Ectodermal cell (in vitro differentiated cells): ENCODE measurements around the gene CHIC2.

Source experiments
- H3K27ac ChIP-seq: 2 replicates; pipeline ENCODE4 v1.7.0; 2013; ENCODE audit warnings: mild to moderate bottlenecking, low read depth, low read length; ENCODE audit not compliant: insufficient read depth, poor library complexity, severe bottlenecking
- H3K27me3 ChIP-seq: 2 replicates; pipeline ENCODE4 v1.7.0; 2013; ENCODE audit warnings: mild to moderate bottlenecking, low read length; ENCODE audit not compliant: insufficient read depth, control insufficient read depth, poor library complexity, severe bottlenecking
- H3K36me3 ChIP-seq: one replicate; pipeline ENCODE4 v1.7.0; 2013; ENCODE audit warnings: low read length; ENCODE audit not compliant: control insufficient read depth, insufficient read depth
- H3K4me1 ChIP-seq: one replicate; pipeline ENCODE4 v1.7.0; 2013; ENCODE audit warnings: low read length; ENCODE audit not compliant: control insufficient read depth, insufficient read depth
- H3K4me3 ChIP-seq: 2 replicates; pipeline ENCODE4 v1.7.0; 2013; ENCODE audit warnings: low read depth, low read length, control low read depth; ENCODE audit not compliant: insufficient read depth
- H3K9me3 ChIP-seq: 2 replicates; pipeline ENCODE4 v1.7.0; 2013; ENCODE audit warnings: mild to moderate bottlenecking, low read length, moderate library complexity; ENCODE audit not compliant: control insufficient read depth
- WGBS, 2 experiments: methylation state at CpG; one replicate each; pipeline ENCODE4 v1.1.7; 2013; ENCODE audit warnings: missing lambda C conversion rate in 2 of 2; 5-methylcytosine and 5-hydroxymethylcytosine counted together

Gene CHIC2

DNA sequence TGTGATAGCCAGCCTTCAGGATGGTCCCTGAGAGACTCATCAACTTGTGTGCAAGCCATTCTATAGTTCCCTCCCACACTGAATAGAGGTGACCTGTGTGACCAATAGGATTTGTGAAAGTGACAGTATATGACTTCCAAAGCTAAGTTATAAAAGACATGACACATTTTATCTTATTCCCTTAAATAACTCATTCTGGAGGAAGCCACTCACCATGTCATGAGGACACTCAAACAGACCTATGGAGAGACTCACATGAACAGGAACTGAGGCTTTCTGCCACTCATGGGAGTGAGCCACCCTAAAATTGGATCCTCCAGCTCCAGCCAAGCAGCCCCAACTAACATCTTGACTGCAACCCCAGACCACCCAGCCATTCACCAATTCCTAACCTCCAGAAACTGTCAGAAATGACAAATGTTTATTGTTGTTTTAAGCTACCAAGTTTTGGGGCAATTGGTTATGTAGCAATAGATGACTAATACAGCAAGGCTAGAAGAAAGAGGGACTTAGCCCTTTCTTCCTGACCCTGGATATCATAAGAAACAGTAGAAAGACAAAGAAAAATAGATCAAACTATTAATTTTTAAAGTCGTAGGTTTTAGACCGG lies 9.0 kb upstream of the CHIC2 start:
- no peaks in the 10 kb centered on the region for H3K27me3 ChIP-seq
- H3K4me3 ChIP-seq, result no peak overlapping the region
- no peaks in the 10 kb centered on the region for H3K9me3 ChIP-seq
- H3K36me3 ChIP-seq, result no peaks in the 10 kb centered on the region
- no peaks in the 10 kb centered on the region for H3K4me1 ChIP-seq
- 96 to 97% methylated on average over 2 of the region's 2 CpGs for WGBS, 2 experiments
- H3K27ac ChIP-seq, result no peak overlapping the region

DNA sequence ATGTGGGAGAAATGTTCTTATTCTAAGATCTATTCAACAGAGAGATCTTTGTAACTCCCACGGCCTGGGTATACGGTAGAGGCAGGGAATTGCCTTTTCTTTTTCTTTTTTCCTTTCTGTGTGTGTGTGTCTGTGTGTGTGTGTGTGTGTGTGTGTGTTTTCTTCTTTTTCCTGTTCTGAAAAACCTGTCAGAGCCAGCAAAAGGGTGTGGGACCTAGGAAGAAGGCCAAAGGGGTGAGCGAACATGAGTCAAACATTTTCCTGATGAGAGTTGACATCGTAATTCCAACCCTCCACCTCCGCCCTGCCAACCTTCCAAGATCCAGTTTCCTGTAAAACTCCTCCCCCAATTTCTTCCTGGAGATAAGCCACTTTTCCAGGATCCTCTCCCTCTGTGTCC lies 2.8 kb upstream of the CHIC2 start:
- Histone ChIP-seq H3K4me3 (no peak overlapping the region), H3K4me1 (no peaks in the 10 kb centered on the region), H3K9me3 (no peaks in the 10 kb centered on the region), H3K36me3 (no peaks in the 10 kb centered on the region), H3K27ac (no peak overlapping the region), H3K27me3 (peaks cover 5% of the 10 kb centered on the region)
- 83 to 86% methylated on average over 5 of the region's 5 CpGs for WGBS, 2 experiments

DNA sequence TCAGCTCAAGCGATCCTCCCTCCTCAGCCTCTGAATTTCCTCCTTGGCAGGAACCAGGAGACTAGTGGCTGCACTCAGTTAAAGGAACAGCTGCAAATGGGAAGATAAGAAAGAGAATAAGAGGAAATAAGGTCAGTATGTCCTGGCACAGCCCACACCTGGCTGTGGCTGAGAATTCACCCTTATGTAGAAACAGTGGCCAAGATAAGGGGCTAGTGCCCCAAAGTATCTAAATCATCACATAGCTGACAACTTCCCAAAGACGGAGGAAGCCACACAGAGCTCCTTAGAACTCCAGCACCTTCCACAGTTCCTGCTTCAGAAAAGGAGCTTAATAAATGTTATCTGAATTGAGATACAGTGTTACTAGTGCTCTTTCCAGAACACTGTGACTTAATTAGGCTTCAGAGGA lies 2.3 kb upstream of the CHIC2 start:
- Histone ChIP-seq H3K27me3 (peaks cover 5% of the 10 kb centered on the region), H3K9me3 (no peaks in the 10 kb centered on the region), H3K4me3 (no peak overlapping the region), H3K36me3 (no peaks in the 10 kb centered on the region), H3K4me1 (no peaks in the 10 kb centered on the region), H3K27ac (no peak overlapping the region)
- WGBS, 2 experiments, result 85 to 88% methylated on average over 2 of the region's 2 CpGs

- no peak overlapping the region for H3K27ac ChIP-seq
- no peaks in the 10 kb centered on the region for H3K9me3 ChIP-seq
- no peaks in the 10 kb centered on the region for H3K4me1 ChIP-seq
- H3K27me3 ChIP-seq, result peaks cover 5% of the 10 kb centered on the region
- 95 to 97% methylated on average over 2 of the region's 2 CpGs for WGBS, 2 experiments
- no peaks in the 10 kb centered on the region for H3K36me3 ChIP-seq
- H3K4me3 ChIP-seq, result no peak overlapping the region
Observed at GRCh38 chr4:54066088-54066415, 1.6 kb upstream of the CHIC2 start.

DNA sequence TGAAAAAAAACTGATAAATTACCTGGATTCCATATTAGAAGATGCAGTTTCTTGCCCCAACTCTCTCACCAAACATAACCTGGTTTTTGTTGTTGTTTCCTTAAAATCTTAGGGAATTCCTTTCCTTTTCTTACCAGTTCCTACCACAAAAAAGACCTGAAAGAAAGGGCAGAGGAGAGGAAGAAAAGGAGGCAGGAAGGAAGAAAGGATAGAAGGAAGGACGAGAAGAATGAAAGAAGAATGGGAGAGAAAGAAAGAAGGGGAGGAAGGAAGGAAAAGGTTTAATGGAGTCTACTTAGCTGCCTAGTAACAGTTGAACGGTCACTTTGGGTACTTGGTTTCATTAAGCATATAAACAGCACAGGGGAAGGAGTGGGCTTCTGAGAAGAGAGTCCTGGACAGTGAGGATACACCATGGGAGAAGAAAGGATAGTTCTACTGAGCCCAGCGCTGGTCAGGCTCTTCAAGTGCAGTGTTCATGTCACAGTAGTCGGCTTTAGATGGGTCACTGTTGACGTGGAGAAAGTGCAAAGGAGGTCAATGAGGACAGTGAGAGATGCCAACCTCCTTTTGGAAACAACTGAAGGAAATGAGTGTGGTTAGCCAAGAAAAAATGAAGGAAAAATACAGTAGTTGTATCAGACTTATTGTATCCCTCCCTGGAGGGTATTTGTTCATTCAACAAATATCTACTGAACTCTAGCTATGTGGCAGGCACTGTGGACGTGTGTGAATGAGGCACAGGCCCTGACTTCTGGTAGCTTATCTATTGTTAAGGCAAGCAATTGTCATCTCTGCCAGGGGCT lies 1.1 kb upstream of the CHIC2 start:
- H3K4me1 ChIP-seq, result no peaks in the 10 kb centered on the region
- H3K27me3 ChIP-seq, result peaks cover 5% of the 10 kb centered on the region
- peak overlapping the region; percentile 73 for H3K4me3 ChIP-seq
- 80 to 86% methylated on average over 6 of the region's 6 CpGs for WGBS, 2 experiments
- H3K27ac ChIP-seq, result no peak overlapping the region
- H3K36me3 ChIP-seq, result no peaks in the 10 kb centered on the region
- no peaks in the 10 kb centered on the region for H3K9me3 ChIP-seq

DNA sequence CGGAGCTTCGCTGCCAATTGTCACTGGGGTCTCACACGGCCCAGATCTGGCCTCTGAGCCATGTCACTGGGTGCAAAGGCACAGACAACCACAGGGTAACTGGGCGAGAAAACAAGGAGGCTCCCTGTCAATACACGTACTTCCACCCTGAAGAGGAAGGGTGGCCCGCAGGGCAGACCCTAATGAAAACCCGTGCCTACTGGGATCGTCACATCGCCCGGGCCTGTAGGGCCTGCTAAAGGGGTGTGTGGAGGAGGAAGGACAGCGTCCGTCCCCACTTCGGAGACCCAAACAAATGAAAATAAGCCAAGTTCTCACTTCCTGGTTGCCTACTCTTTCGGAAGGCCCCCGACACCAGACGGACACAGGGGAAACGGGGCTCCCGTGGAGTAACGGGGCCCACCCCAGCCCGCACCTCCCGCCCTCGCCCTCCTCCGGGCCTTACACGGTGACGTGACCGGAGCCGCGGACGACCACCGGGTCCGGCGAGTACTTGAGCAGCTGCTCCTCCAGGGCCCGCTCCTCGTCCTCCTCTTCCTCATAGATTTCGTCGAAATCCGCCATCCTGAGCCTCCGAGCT lies 578 bp downstream of the CHIC2 start:
- no peaks in the 10 kb centered on the region for H3K4me1 ChIP-seq
- H3K9me3 ChIP-seq, result no peaks in the 10 kb centered on the region
- peaks cover 5% of the 10 kb centered on the region for H3K27me3 ChIP-seq
- H3K36me3 ChIP-seq, result no peaks in the 10 kb centered on the region
- H3K27ac ChIP-seq, result peak overlapping the region; percentile 73
- H3K4me3 ChIP-seq, result peak overlapping the region; percentile 73
- 1% methylated on average over 38 of the region's 38 CpGs for WGBS, 2 experiments

GRCh38 chr4:54063229-54063628 lies 1.2 kb downstream of the CHIC2 start:
- WGBS, 2 experiments, result 49 to 52% methylated on average over 2 to 3 of the region's 4 CpGs
- Histone ChIP-seq H3K9me3 (no peaks in the 10 kb centered on the region), H3K4me3 (peak overlapping the region; percentile 73), H3K4me1 (no peaks in the 10 kb centered on the region), H3K27me3 (peaks cover 5% of the 10 kb centered on the region), H3K27ac (no peak overlapping the region), H3K36me3 (no peaks in the 10 kb centered on the region)

DNA sequence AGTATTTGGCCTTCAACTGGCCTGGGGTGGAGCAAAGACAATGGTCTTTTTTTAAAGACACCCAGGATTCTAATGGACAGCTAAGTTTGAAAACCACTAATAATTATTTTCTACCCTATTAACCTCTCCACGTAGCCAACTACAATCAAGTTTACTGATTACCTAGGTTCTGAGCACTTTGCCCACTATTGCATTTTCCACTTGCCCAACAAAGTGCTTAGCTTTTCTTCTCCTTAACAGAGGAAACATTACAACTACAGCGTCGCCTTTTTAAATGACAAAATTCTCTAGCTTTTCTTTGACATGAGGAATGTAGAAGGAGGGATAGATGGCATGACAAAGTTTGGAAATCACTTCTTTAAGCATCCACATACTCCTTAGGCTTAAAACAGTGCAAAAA lies 2.0 kb downstream of the CHIC2 start:
- Histone ChIP-seq H3K27ac (no peak overlapping the region), H3K9me3 (no peaks in the 10 kb centered on the region), H3K4me1 (no peaks in the 10 kb centered on the region), H3K4me3 (peak overlapping the region; percentile 1), H3K36me3 (no peaks in the 10 kb centered on the region), H3K27me3 (peaks cover 5% of the 10 kb centered on the region)
- 71 to 78% methylated on average over 1 to 3 of the region's 3 CpGs for WGBS, 2 experiments

DNA sequence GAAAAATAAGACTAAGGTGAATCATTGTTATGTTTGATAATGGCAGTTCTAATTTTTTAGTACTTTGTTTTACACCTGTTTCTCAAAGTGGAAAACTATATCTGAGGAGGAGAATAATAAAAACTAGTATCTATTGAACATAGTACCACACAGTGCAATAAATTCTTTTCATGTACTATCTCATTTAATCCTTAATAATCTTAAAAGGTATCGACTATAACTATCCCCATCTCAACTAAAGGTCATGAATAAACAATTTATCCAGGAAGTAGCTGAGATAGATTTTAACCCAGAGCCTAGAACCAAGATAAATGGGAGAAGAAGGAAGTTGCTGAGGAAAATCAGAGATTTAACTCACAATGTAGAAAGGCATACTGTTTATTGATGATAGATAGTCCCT lies 2.5 kb downstream of the CHIC2 start:
- H3K27me3 ChIP-seq, result peaks cover 4% of the 10 kb centered on the region
- H3K36me3 ChIP-seq, result no peaks in the 10 kb centered on the region
- H3K4me3 ChIP-seq, result no peak overlapping the region
- WGBS, 2 experiments, result 83 to 100% methylated on average over 1 of the region's 1 CpG
- H3K9me3 ChIP-seq, result no peaks in the 10 kb centered on the region
- H3K4me1 ChIP-seq, result no peaks in the 10 kb centered on the region
- H3K27ac ChIP-seq, result no peak overlapping the region

DNA sequence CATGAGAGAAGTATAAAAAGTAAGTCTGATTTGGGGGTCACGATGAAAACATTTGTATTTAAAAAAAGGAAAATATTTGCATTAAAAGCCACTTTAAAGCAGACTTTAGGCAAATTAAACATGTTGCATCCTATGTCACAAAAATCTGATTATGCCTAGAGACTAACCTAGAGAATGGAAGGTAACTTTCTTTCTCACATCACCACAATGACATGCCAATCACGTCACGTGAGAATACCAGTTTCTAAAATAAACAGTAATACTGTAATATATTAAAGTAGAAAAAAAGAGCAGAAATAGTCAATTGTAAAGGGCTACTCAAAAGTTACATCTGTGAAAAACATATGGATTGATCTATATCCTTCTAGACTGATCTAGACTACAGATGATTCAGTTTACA lies 3.3 kb downstream of the CHIC2 start:
- WGBS, 2 experiments, result 100% methylated on average over 1 of the region's 3 CpGs
- H3K27me3 ChIP-seq, result no peaks in the 10 kb centered on the region
- no peaks in the 10 kb centered on the region for H3K36me3 ChIP-seq
- H3K4me3 ChIP-seq, result no peak overlapping the region
- no peak overlapping the region for H3K27ac ChIP-seq
- no peaks in the 10 kb centered on the region for H3K9me3 ChIP-seq
- no peaks in the 10 kb centered on the region for H3K4me1 ChIP-seq
